ENCODE results near the gene CCDC184.
"Not testable (repeated sequence)": the region's sequence is repeated elsewhere in the genome, so short reads cannot be mapped to it uniquely, and the experiment has no call there.

Gene CCDC184

DNA sequence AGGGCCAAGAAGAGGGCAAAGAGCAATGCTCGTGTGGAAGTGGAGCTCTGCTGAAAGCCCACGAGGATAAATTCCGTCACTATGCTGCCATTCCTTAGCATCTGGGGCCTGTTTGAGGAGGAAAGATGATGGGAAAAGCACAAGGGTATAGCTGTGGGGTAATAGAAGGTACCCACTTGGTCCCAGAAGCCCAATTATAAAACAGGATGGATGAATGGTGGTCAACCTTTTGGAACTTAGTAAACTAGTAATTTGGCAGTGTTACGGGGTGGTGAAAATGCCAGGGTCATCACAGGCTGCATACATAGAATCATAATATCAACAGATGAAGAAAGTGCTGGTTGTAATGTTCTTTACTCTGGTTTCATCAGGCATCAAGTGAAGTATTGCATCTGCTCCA lies 19.7 kb downstream of the CCDC184 start, which contains the start of gene OR10AD1:
OR10AD1 (minus strand) TSS at position 101 of the 400 bp plus-strand sequence; CDS start at position 101, 0 bp downstream.
- no peak for DNase-seq (ENCODE audit: low read depth)

DNA sequence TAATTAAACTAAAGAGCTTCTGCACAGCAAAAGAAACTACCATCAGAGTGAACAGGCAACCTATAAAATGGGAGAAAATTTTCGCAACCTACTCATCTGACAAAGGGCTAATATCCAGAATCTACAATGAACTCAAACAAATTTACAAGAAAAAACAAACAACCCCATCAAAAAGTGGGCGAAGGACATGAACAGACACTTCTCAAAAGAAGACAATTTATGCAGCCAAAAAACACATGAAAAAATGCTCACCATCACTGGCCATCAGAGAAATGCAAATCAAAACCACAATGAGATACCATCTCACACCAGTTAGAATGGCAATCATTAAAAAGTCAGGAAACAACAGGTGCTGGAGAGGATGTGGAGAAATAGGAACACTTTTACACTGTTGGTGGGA lies 26.1 kb downstream of the CCDC184 start:
- DNase-seq (ENCODE audit: low read depth): not testable (repeated sequence)

DNA sequence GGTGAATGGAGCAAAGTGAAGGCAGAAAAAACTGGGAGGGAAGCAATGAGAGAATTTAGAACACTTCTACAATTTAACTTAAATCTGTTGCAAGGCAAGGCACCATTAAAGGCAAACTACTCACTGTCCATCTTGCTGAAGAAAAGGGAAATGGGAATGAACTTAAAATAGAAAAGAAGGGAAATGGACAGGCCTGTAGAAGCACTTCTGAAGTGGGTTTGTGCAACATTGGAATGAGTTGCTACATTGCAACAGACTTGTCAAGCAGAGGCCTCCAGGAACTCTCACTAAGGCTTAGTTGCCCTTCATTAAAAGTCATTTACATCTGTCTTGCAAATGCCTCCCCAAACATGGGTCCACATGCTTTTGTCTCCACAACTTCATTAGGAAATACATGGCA lies 33.3 kb downstream of the CCDC184 start:
- no peak for DNase-seq (ENCODE audit: low read depth)

DNA sequence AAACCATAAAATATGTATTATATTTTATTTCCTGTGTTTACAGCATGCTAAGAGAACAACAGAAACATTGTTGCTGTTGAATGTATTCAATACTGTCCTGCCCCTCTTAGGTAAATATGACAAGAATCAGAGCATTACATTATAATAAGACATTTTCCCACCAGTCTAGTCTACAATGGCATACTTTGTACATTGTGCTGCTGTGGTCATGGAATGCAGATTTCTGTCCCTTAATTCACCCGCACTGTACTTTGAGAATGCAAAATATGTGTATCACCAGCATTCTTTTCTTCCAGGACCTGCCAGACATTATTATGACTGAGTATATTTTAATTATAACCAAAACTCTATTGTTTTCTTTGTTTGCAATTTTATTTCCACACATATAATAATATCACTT lies 36.2 kb downstream of the CCDC184 start:
- DNase-seq (ENCODE audit: low read depth): no peak

DNA sequence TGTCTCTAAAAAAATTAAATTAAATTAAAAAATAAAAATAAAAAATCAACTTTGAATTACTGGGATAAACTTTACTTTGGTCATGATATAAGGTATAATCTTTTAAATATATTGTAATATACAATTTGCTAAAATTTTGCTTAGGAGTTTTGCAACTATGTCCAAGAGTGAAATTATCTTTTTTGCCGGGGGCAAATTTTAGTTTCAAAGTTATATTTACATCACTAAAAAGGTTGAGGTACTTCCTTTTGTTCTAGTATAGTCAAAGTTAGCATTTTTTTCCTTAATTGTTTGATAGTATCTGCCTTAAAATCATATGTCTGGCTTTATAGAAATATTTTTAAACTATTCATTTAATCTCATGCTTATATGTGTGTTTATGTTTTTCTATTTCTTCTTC lies 37.3 kb downstream of the CCDC184 start:
- no peak for DNase-seq (ENCODE audit: low read depth)

DNA sequence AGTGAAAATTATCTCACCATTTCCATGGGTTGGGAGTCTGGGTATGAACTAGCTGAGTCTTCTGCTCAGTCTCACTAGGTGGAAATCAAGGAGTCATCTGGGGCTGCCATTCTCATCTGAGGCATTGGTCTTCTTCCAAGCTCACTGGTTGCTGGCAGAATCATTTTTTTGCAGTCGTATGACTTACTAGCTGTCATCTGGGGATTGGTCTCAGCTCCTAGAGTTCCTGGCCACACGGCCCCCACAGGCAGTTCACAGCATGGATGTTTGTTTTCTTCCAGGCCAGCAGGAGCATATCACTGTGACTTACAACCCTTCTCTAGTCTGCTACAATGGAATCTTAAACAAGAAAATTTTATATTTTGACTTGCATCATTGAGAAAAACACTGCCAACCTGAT lies 38.2 kb downstream of the CCDC184 start:
- DNase-seq (ENCODE audit: low read depth): no peak

DNA sequence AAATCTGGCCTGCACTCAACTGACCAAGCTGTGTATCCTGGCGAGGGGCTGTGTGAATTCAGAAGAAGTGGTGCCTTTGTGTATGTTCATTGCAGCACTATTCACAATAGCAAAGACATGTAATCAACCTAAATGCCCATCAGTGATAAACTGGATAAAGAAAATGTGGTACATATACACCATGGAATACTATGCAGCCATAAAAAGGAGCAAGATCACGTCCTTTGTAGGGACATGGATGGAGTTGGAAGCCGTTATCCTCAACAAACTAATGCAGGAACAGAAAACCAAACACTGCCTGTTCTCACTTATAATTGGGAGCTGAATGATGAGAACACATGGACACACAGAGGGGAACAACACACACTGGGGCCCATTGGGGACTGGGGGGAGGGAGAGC lies 41.1 kb downstream of the CCDC184 start:
- DNase-seq (ENCODE audit: low read depth): not testable (repeated sequence)

DNA sequence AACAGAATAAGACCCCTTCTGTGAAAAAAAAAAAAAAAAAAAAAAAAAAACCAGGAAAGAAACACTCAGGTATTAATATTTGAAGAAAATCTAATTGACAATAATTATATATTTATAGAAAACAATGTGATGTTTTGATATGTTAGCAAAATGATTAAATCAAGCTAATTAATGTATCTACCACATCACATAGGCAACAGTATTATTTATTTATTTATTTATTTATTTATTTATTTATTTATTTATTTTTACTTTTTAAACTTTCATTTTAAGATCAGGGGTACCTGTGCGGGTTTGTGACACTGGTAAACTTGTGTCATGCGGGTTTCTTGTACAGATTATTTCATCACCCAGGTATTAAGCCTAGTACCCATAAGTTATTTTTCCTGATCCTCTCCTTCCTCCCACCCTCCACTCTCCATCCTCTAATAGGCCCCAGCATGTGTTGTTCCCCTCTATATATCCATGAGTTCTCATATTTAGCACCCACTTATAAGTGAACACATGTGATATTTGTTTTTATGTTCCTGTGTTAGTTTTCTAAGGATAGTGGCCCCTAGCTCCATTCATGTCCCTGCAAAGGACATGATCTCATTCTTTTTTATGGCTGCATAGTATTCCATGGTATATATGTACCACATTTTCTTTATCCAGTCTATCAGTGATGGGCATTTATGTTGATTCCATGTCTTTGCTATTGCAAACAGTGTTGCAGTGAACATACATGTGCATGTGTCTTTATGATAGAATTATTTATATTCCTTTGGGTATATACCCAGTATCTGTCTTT lies 47.9 kb downstream of the CCDC184 start:
- not testable (repeated sequence) for DNase-seq (ENCODE audit: low read depth)

Measured in activated T-helper 1 cell treated with Interleukin-2 at 50 U/mL for 16 hours (primary cell).